OCI-LY3 (cell line): ENCODE measurements around the gene CAPNS2.

Experiments used
- EZH2phosphoT487 ChIP-seq: fragments of 200-600 bp; shearing (Covaris generic); IDR thresholded peaks from 2 replicates; pipeline ENCODE4 v1.6.1; 2018; ENCODE audit warnings: antibody characterized with exemption, mixed run types, low read depth
- TF ChIP-seq, protein P1 (sequence below): fragments of 200-600, 300-600 bp; sonication (generic); IDR thresholded peaks from 2 replicates; pipeline ENCODE4 v1.5.1; 2014; ENCODE audit warnings: antibody characterized with exemption, low read length, low read depth

DNA sequence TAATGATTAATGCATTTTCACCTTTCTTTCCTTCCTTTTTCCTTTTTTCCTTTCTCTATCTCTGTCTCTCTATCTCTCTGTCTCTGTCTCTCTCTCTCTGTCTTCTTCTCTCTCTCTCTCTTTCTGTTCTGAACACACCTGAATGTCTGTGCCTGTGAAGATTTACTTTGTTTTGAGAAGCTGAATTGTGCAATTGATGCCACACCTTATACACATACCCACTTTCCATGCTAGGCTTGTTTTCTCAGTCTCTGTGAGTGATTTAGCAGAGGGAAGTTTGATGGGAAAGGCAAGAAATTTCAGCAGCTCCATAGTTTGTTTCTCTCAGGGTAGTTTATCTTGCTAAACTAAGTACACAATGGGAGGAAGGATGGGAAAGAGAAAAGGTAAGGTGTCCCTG lies 9.3 kb upstream of the CAPNS2 start:
- TF ChIP-seq, protein P1, sequence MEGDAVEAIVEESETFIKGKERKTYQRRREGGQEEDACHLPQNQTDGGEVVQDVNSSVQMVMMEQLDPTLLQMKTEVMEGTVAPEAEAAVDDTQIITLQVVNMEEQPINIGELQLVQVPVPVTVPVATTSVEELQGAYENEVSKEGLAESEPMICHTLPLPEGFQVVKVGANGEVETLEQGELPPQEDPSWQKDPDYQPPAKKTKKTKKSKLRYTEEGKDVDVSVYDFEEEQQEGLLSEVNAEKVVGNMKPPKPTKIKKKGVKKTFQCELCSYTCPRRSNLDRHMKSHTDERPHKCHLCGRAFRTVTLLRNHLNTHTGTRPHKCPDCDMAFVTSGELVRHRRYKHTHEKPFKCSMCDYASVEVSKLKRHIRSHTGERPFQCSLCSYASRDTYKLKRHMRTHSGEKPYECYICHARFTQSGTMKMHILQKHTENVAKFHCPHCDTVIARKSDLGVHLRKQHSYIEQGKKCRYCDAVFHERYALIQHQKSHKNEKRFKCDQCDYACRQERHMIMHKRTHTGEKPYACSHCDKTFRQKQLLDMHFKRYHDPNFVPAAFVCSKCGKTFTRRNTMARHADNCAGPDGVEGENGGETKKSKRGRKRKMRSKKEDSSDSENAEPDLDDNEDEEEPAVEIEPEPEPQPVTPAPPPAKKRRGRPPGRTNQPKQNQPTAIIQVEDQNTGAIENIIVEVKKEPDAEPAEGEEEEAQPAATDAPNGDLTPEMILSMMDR, result no peak
- TF ChIP-seq EZH2phosphoT487, result no peak
